Body of pancreas (tissue), 4 donors: ENCODE measurements around the gene AGRP.

Experiments used
- CTCF ChIP-seq, 7 experiments: fragments of 450-650 bp in 4 of 7; fragments of 200-600 bp in 3 of 7; sonication (generic) in 3 of 7; IDR thresholded peaks; one replicate each; pipeline ENCODE4 v1.5.1; 2016 to 2019; ENCODE audit warnings: antibody characterized with exemption in 7 of 7
- POLR2A ChIP-seq, 3 donors: fragments of 450-650 bp; IDR thresholded peaks; one replicate each; pipeline ENCODE4 v1.6.1; 2016; ENCODE audit warnings: antibody characterized with exemption in 3 of 3, mild to moderate bottlenecking in 2 of 3

- TF ChIP-seq CTCF (IDR thresholded peaks at IDR 0.05), result no peak
- TF ChIP-seq POLR2A (IDR thresholded peaks at IDR 0.05), result no peak
Observed at GRCh38 chr16:67441907-67442306, 41.4 kb downstream of the AGRP start.
